HG03064 (cell line): ENCODE measurements around the gene MXD3.
"Not testable (repeated sequence)": the region's sequence is repeated elsewhere in the genome, so short reads cannot be mapped to it uniquely, and the experiment has no call there.

Experiments
- ATAC-seq: cut with Tn5 transposase; IDR thresholded peaks from one replicate; pipeline ENCODE4 v1.9.1; 2021; ENCODE audit warnings: low read depth; ENCODE audit not compliant: unreplicated experiment

Gene MXD3

DNA sequence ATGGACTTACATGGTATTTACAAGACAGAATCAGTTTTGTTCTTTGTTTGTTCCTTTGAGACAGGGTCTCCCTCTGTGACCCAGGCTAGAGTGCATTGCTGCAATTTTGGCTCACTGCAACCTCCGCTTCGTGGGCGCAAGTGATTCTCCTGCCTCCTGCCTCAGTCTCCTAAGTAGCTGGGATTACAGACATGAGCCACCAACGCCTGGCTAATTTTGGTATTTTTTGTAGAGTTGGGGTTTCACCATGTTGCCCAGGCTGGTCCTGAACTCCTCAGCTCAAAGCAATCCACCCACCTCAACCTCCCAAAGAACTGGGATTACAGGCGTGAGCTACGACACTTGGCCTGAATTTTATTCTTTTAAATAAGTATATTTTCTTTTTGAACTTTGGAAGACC is 35.8 kb downstream of the MXD3 start:
- no peak for ATAC-seq

DNA sequence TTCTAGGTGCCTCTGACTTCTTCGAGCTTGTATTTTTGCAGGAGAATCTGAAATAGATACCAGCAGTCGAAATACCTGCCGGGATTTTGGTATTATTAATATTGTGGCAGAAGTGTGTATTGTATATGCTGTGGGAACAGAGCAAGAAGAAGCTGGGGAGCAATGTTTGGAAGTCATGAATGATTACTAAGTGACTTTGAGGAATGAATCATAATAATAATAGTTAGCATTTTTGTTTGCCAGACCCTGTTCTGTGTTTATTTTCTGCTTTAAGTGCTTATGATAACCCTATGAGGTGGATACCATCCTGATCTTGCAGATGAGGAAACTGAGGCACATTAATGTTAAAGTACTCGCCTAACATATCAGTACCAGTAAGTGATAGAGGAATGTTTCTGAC is 40.6 kb downstream of the MXD3 start:
- no peak for ATAC-seq

DNA sequence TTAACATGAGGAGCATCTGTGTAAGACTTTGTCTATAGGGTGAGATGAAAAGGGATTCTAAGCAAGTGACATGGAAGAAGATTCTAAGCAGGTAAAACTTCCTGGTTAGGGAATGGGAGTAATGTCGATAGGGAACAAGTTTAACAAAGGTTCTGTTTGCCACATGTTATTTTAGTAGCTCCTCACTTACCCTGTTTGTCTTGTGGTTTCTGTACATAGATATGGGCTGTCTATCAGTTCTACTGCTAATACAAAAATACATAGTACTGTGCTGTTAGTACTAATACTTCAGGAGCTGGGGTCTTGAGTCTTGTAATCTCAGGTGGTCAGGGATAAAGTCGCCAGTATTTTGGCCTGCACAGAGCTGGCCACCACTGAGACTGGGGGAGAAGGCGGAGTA is 41.0 kb downstream of the MXD3 start:
- ATAC-seq = no peak

DNA sequence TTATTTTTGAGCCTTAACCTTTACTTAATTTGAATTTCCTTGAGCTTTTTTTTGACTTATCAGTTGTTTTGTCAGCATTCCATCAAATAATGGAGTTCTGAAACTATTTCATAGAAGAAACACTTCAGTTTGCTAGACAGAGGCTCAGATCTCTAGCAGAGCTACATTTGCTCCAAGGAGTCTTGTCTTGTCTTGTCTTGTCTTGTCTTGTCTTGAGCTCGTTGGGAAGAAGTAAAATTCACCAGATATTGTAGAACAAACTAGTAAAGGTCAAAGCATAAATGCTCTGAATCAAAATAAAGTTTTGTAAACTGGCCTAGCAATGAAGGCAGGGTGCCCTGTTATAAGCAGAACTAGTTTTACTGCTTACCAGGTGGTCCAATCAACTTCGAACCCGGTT is 41.7 kb downstream of the MXD3 start:
- ATAC-seq = no peak

GRCh38 chr5:177269232-177269895 is 42.3 kb downstream of the MXD3 start:
- no peak for ATAC-seq

- ATAC-seq = no peak
These were observed 46.3 kb downstream of the MXD3 start for GRCh38 chr5:177265395-177265794.

- ATAC-seq = no peak
These were observed 47.5 kb downstream of the MXD3 start for GRCh38 chr5:177264178-177264577.

- ATAC-seq = no peak
These were observed 50.2 kb downstream of the MXD3 start for GRCh38 chr5:177261510-177261909.

- no peak for ATAC-seq
These were observed 50.7 kb downstream of the MXD3 start for GRCh38 chr5:177260961-177261360.

DNA sequence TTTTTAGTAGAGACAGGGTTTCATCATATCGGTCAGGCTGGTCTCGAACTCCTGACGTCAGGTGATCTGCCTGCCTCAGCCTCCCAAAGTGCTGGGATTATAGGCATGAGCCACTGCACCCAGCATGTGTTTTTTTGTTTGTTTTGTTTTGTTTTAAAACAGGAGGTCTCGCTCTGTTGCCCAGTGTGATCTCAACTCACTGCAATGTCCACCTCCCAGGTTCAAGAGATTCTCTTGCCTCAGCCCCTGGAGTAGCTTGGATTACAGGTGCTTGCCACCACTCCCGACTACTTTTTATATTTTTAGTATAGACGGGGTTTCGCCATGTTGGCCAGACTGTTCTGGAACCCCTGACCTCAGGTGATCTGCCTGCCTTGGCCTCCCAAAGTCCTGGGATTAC is 53.0 kb downstream of the MXD3 start:
- ATAC-seq = not testable (repeated sequence)
